GM19043 (cell line): ENCODE measurements around the gene ALOX15.
"Not testable (repeated sequence)": the region's sequence is repeated elsewhere in the genome, so short reads cannot be mapped to it uniquely, and the experiment has no call there.

ENCODE experiments used
- ATAC-seq: cut with Tn5 transposase; IDR thresholded peaks from one replicate; pipeline ENCODE4 v1.9.1; 2021; ENCODE audit warnings: low read depth; ENCODE audit not compliant: unreplicated experiment

ALOX15 gene

DNA sequence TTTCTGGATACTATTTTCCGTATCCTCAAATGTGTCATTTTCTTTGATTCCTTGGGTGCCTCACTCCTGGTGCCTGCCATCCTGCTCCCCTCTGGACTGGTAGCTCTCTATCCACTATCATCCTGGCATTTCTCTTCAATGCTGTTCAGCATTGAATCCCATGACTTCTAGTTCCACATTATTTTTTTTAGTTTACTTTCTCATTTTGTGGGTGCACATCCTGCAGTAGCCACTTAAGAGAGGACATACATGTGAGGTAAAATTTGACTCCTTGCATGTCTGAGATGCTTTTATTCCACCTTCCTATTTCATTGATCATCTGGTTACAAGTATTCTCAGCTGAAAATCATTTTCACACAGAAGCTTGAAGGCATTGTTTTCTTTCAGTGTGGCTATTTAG is 19.1 kb downstream of the ALOX15 start:
- ATAC-seq, result no peak

GRCh38 chr17:4620531-4621101 is 20.9 kb downstream of the ALOX15 start:
- no peak for ATAC-seq

DNA sequence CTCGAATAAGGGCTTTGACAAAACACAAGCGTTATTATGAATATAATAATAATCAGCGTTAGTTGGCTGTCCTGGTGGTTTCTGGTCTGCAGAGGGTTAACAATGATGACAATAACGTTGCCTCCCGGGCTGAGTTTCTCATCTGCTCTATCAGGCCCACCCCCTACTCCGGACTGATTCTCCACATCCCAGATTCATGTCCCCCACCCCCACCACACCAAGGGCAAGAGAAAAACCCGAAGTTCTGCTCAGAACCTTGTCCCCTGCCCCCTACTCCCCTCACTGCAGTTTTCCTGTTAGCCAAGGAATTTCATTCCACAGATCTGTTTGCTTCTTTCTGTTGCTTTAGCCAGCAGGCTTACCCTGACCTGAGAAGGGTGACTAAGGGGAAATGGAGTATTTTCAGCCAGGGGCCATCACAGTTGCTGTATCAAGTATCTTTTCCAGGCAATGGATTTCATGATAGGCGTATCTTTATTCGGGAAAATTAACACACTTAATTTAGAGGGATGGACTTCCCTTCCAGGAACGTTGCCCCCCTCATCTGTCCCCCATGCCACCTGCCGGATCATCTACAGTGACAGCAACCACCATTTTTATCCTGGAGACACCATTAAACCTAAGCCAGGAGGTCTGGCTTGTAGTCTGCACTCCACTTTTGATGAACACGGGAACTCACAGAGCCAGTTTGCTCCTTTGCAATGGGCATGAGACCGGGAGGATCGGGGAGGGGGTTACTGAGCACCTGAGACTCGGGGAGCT is 23.7 kb downstream of the ALOX15 start:
- ATAC-seq, result no peak

DNA sequence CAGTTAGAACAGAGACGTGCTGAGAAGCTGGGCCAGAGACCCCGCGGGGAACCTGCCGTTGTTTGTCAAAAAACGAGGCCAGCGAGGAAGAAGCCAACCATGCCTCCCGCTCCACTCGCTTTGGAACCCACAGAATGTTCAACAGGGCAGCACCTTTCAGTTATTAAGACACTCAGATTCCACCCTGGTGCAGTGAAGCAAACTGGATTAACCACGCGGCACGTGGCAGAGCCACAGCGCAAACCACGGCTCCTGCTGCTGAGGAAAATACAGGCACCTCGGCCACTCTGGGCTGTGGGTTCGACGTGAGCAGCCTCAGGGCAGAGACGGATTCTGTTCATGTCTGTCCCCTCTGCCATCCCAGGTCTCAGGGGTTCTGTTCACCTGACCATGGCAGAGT is 24.4 kb downstream of the ALOX15 start:
- ATAC-seq, result no peak

- no peak for ATAC-seq
Measured at GRCh38 chr17:4616476-4616875, 25.0 kb downstream of the ALOX15 start.

DNA sequence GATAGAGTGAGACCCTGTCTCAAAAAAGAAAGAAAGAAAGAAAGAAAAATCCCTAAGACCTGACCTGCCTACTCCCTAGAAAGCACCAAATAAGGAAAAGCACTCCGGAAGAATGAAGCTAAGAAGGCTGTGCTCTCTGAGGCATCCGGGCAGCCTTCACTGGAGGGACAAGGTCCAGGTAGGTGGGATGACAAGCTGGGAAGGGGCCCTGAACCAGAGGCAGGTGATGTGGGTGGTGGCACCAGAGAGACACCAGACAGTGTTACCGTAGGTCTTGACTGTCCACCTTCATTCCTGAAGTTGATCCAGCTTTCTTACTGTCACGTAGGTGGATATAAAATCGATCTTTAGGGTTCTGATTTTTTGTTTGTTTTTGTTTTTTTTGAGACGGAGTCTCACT is 30.8 kb downstream of the ALOX15 start:
- ATAC-seq, result no peak

DNA sequence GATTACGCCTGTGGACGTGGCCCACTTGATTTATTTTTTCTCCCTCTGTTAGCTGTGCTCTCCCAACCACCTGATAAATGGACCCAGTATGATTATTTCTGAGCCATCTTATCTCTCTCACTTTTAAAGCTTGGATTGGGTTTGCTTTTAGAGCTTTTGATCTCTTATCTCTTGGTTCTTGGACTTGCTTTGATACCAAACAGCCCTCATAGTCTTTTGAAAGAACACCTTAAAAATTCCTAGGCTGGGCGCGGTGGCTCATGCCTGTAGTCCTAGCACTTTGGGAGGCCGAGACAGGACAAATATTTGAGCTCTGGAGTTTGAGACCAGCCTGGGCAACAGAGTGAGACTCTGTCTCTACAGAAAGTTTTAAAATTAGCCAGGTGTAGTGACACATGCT is 31.3 kb downstream of the ALOX15 start:
- ATAC-seq, result no peak

GRCh38 chr17:4609761-4610160 is 31.7 kb downstream of the ALOX15 start:
- ATAC-seq, result no peak

DNA sequence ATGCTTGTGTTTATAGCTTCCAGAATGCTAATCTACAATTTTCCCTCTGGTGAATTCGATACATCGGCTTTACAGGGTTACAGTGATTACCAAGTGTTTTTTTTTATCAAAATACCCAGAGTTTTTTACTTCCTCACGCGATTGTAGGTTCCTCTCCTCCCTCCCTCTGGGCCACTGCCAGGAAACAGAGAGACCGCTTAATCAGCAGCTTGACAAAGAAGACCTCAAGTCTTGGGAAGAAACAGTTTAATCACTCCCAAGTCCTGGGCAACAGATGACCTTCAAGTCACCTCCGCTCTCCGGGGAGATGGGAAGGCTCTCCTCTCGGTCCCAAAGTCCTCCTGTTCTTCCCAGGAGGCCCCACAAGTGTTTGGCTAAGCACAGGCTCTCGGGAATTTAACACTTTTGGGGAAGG is 33.7 kb downstream of the ALOX15 start:
- ATAC-seq, result no peak

GRCh38 chr17:4607261-4607741 is 34.2 kb downstream of the ALOX15 start:
- no peak for ATAC-seq

- no peak for ATAC-seq
Measured at GRCh38 chr17:4605826-4606225, 35.7 kb downstream of the ALOX15 start.

GRCh38 chr17:4604736-4605135 is 36.7 kb downstream of the ALOX15 start:
- not testable (repeated sequence) for ATAC-seq

- no peak for ATAC-seq
Measured at GRCh38 chr17:4604111-4604644, 37.3 kb downstream of the ALOX15 start.

DNA sequence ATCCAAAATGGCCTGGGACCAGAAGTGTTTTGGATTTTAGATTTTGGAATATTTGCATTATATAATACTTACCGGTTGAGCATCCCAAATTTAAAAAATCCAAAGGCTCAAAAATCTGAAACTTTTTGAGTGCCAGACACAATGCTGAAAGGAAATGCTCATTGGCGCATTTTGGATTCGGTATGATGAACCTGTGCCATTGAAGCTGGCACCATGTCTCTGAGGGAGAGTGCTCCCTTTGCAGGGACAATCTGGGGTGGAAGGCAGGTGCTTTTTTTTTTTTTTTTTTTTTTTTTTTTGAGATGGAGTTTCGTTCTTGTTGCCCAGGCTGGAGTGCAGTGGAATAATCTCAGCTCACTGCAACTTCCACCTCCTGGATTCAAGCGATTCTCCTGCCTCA is 39.4 kb downstream of the ALOX15 start:
- no peak for ATAC-seq

- no peak for ATAC-seq
Measured at GRCh38 chr17:4601326-4601725, 40.2 kb downstream of the ALOX15 start.

DNA sequence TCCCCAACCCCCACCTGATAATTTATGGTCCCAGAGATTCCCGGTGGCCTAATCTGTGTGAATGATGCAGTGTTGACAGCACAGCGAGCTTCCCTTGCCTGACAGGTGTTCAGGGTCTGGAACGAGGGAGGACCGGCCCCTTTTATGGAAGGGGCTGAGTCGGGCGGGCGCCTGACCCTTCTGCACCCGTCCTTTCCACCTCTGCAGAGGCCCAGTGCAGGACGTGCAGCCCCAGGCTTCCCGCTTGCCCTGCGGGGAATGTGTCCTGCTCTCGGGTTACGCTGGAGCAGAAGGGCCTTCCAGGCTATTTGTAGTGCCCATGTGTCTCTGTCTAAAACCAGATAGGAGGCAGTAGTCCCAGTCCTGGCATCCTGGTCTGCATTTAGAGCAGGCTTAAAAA is 40.9 kb downstream of the ALOX15 start:
- ATAC-seq, result no peak

DNA sequence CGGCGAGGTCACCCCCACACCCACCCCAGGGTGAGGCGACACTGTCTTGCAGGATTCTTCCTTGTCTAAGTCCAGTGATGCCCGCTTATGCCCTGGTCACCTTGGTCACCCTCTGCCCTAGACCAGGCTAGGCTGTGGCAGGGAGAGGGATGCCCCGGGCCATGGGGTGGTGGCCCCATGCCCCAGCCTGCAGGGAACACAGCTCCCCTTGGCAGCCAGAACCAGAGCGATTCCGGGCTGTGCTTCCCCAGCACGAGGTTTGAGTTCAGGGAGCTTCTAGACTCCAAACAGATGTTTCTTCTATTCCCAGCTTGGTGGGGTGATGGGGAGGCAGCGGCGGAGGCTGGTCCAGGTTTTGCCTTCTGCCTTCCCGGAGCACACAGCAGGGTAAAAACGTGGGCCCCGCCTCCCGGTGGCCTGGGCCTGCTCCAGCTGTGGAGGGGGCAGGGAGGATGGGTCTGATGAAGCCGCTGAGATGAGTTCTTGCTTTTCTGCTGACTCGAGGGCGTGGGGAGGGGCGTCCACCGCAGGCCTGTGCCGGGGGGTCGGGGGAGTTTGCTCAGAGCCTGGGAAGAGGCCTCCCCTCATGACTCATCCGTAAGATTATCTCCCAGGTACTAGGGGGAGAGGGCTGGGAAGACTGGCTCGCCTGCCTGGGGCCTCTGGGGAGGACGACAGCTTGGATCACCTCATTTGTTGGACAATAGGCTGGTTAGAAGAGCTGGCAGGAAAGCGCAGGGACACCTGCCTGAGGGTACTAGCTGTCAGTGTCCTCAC is 41.8 kb downstream of the ALOX15 start:
- ATAC-seq, result no peak

GRCh38 chr17:4598776-4599504 is 42.5 kb downstream of the ALOX15 start:
- ATAC-seq, result no peak

DNA sequence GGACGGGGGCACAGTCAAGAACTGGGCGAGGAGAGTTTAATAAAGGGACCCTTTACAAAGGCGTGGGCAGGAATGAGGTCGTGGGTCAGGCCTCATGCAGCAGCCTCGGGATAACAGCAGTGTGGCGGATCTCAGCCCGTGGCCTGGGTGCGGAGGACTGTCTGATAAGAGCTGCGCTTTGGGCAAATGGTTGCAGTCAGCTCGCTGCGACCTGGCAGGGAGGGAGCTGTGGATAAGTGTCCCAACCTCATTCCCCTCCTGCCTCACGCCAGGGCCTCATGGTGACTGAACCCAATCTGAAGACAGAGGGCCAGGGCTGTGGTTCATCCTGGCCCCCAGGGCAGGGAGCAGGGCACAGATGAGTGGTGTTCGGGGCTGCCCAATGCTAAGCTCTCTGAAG is 43.5 kb downstream of the ALOX15 start:
- ATAC-seq, result no peak

DNA sequence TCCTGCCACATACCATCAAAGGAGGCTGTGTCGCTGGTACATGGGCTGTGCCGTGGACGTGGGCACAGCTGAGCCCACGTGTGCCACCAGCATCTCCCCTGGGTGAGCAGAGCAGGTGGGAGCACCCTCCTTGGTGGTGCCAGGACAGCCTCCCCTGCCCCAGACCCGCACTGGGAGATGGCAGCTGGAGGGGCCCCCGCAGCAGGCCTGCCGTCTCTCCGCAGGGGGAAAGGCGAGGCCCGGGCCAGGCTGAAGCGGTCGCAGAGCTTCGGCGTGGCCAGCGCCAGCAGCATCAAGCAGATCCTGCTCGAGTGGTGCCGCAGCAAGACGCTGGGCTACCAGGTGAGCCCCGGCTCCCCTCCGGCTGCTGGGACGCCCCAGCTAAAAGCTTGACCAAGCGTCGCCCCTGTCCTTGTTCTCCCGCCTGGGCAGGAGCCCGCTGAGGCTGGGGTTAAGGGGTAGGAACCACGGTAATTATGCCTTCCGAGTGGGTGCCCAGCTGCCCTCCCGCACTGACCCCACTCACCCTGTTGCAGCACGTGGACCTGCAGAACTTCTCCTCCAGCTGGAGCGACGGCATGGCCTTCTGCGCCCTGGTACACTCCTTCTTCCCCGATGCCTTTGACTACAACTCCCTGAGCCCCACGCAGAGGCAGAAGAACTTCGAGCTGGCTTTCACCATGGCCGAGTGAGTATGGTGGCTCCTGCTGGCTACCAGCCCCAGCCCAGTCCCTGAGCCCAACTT is 44.7 kb downstream of the ALOX15 start:
- no peak for ATAC-seq
